Mesothelial cell of epicardium (in vitro differentiated cells): ENCODE data around the gene RNFT2. TPM values are rescaled to one million over a fixed set of nuclear protein-coding genes. Genes with fewer than 3 reads are reported as not detected.

Source experiments
- DNase-seq, 2 experiments: peaks; one replicate each; pipeline ENCODE4 v3.0.0; 2021; ENCODE audit warnings: low spot score in 2 of 2; ENCODE audit not compliant: unreplicated experiment in 2 of 2
- H3K27ac Mint-ChIP-seq: 2 replicates; pipeline ENCODE4 v1.8.0; 2021; ENCODE audit warnings: mixed read lengths
- H3K27me3 Mint-ChIP-seq: 2 replicates; pipeline ENCODE4 v1.8.0; 2021; ENCODE audit warnings: low read depth, mixed read lengths
- H3K36me3 Mint-ChIP-seq: 2 replicates; pipeline ENCODE4 v1.8.0; 2021; ENCODE audit warnings: mixed read lengths
- H3K4me1 Mint-ChIP-seq: 2 replicates; pipeline ENCODE4 v1.8.0; 2021; ENCODE audit warnings: mixed read lengths
- H3K4me3 Mint-ChIP-seq: 2 replicates; pipeline ENCODE4 v1.8.0; 2021; ENCODE audit warnings: mild to moderate bottlenecking, moderate library complexity, mixed read lengths
- H3K9me3 Mint-ChIP-seq: 2 replicates; pipeline ENCODE4 v1.8.0; 2021; ENCODE audit warnings: mixed read lengths
- CTCF ChIP-seq: fragments of 200-600 bp; sonication (generic); IDR thresholded peaks from one replicate; pipeline ENCODE4 v1.5.0; 2021; ENCODE audit warnings: antibody characterized with exemption; ENCODE audit not compliant: unreplicated experiment
- total RNA-seq: library from RNA; stranded (reverse); gene quantifications from 3 replicates; pipeline ENCODE4 v1.2.1, GENCODE V29; 2021

The RNFT2 gene
- total RNA-seq, 1 donor from 2014 or later, result 27.7 TPM

GRCh38 chr12:116719731-116720528 is 18.2 kb upstream of the RNFT2 start:
- H3K9me3 Mint-ChIP-seq, result no peaks in the 10 kb centered on the region
- no peak for DNase-seq
- TF ChIP-seq CTCF, result no peak
- H3K27me3 Mint-ChIP-seq, result no peaks in the 10 kb centered on the region
- H3K4me1 Mint-ChIP-seq, result peaks cover 9% of the 10 kb centered on the region
- H3K27ac Mint-ChIP-seq, result no peak overlapping the region
- H3K36me3 Mint-ChIP-seq, result peaks cover 23% of the 10 kb centered on the region
- H3K4me3 Mint-ChIP-seq, result no peak overlapping the region

- Mint-ChIP-seq H3K4me3 (no peak overlapping the region), H3K27me3 (no peaks in the 10 kb centered on the region), H3K27ac (no peak overlapping the region), H3K36me3 (peaks cover 14% of the 10 kb centered on the region), H3K9me3 (no peaks in the 10 kb centered on the region), H3K4me1 (peaks cover 11% of the 10 kb centered on the region)
- no peak for TF ChIP-seq CTCF
- DNase-seq, result no peak
Measured at GRCh38 chr12:116722245-116722644, 15.9 kb upstream of the RNFT2 start.

GRCh38 chr12:116726694-116727093 is 11.4 kb upstream of the RNFT2 start:
- Mint-ChIP-seq H3K27me3 (no peaks in the 10 kb centered on the region), H3K36me3 (peaks cover 9% of the 10 kb centered on the region), H3K9me3 (no peaks in the 10 kb centered on the region), H3K4me1 (peaks cover 9% of the 10 kb centered on the region), H3K27ac (no peak overlapping the region), H3K4me3 (no peak overlapping the region)
- no peak for DNase-seq
- no peak for TF ChIP-seq CTCF

- Mint-ChIP-seq H3K27ac (peak overlapping the region; percentile 32), H3K36me3 (peaks cover 8% of the 10 kb centered on the region), H3K27me3 (no peaks in the 10 kb centered on the region), H3K4me1 (peaks cover 9% of the 10 kb centered on the region), H3K4me3 (no peak overlapping the region), H3K9me3 (no peaks in the 10 kb centered on the region)
- TF ChIP-seq CTCF, result no peak
- DNase-seq, result no peak
Measured at GRCh38 chr12:116727261-116727660, 10.9 kb upstream of the RNFT2 start.

- no peaks in the 10 kb centered on the region for H3K9me3 Mint-ChIP-seq
- no peak overlapping the region for H3K27ac Mint-ChIP-seq
- peaks cover 9% of the 10 kb centered on the region for H3K4me1 Mint-ChIP-seq
Measured at GRCh38 chr12:116727891-116728290, 10.2 kb upstream of the RNFT2 start.

More at GRCh38 chr12:116727891-116728290, 10.2 kb upstream of the RNFT2 start:
- H3K27me3 Mint-ChIP-seq, result no peaks in the 10 kb centered on the region
- TF ChIP-seq CTCF, result no peak
- H3K36me3 Mint-ChIP-seq, result peaks cover 7% of the 10 kb centered on the region
- H3K4me3 Mint-ChIP-seq, result no peak overlapping the region
- no peak for DNase-seq
